HCT116 (cell line): ENCODE data around the gene KLF3. TPM values are rescaled to one million over a fixed set of nuclear protein-coding genes. Genes with fewer than 3 reads are reported as not detected.

ENCODE experiments used
- ATAC-seq: fragments of 200-7000 bp; cut with Tn5 transposase; 2 replicates; pipeline ENCODE4 v1.9.1; 2020; ENCODE audit warnings: mild to moderate bottlenecking, moderate library complexity
- BruUV-seq: library from RNA; stranded (reverse); fragments of 400-500 nt; replicated peaks from 2 replicates; lab custom pipeline; 2021; lab: Mats Ljungman, UMichigan
- CTCF ChIA-PET: fragments of 300-600 bp; sonication (Branson Sonifier 250); formaldehyde crosslinking; loops from one replicate; lab custom pipeline; 2021; ENCODE audit warnings: antibody characterized with exemption; lab: Charles Lee
- POLR2A ChIA-PET: fragments of 300-600, 350-600 bp; sonication (Branson Sonifier 250); formaldehyde crosslinking; loops from one replicate; lab custom pipeline; 2021; ENCODE audit warnings: antibody characterized with exemption; lab: Charles Lee
- RAD21 ChIA-PET, 2 experiments: fragments of 300-600 bp; sonication (Branson Sonifier 250); formaldehyde crosslinking; loops; one replicate each; lab custom pipeline; 2023; ENCODE audit warnings: low total read pairs in 2 of 2; ENCODE audit not compliant: uncharacterized antibody in 2 of 2, unreplicated experiment in 2 of 2, low non-redundant PET in 1 of 2; lab: Charles Lee
- DNase-seq: peaks from one replicate; pipeline ENCODE4 v3.0.0-alpha.2; 2010; ENCODE audit warnings: low read depth, low spot score
- H2AFZ ChIP-seq: fragments of 200-600 bp; shearing (Covaris generic), sonication (generic); 2 replicates; pipeline ENCODE4 v1.6.1; 2017; ENCODE audit warnings: low read depth, mixed run types, mixed read lengths, antibody characterized with exemption, low read length; ENCODE audit not compliant: poor library complexity, severe bottlenecking
- H3K27ac ChIP-seq: 2 replicates; pipeline ENCODE4 v1.5.1; 2012; ENCODE audit warnings: low read depth, low read length
- H3K27me3 ChIP-seq: fragments of 200-600 bp; sonication (generic); 2 replicates; pipeline ENCODE4 v1.6.1; 2016; ENCODE audit warnings: mixed run types, low read length, mixed read lengths; ENCODE audit not compliant: insufficient read depth
- H3K36me3 ChIP-seq, 2 experiments: fragments of 200-500 bp in 1 of 2; fragments of 200-600 bp in 1 of 2; sonication (Bioruptor generic) in 1 of 2; sonication (generic) in 1 of 2; 2 replicates each; pipeline versions ENCODE4 v1.5.1 to v1.6.1; 2014 to 2016; ENCODE audit warnings: low read length in 2 of 2, inconsistent platforms in 1 of 2, mixed read lengths in 1 of 2, mixed run types in 1 of 2; ENCODE audit not compliant: insufficient read depth in 2 of 2, control insufficient read depth in 1 of 2
- H3K4me1 ChIP-seq, 2 experiments: fragments of 200-600 bp in 1 of 2; sonication (generic) in 1 of 2; 2 replicates each; pipeline versions ENCODE4 v1.5.1 to v1.6.1; 2012 to 2017; ENCODE audit warnings: low read length in 2 of 2, inconsistent platforms in 1 of 2, mild to moderate bottlenecking in 1 of 2, mixed read lengths in 1 of 2, mixed run types in 1 of 2, moderate library complexity in 1 of 2; ENCODE audit not compliant: insufficient read depth in 2 of 2, control insufficient read depth in 1 of 2
- H3K4me2 ChIP-seq: fragments of 200-600 bp; sonication (generic); 2 replicates; pipeline ENCODE4 v1.6.1; 2017; ENCODE audit warnings: mixed run types, low read length, mixed read lengths
- H3K4me3 ChIP-seq, 2 experiments: fragments of 200-600 bp in 1 of 2; sonication (generic) in 1 of 2; replicated peaks in 1 of 2; 2 replicates each; pipeline ENCODE4 v1.5.1; 2011 to 2016; ENCODE audit warnings: low read length in 2 of 2, control low read depth in 1 of 2, low read depth in 1 of 2, mild to moderate bottlenecking in 1 of 2, mixed read lengths in 1 of 2, mixed run types in 1 of 2
- H3K79me2 ChIP-seq: fragments of 200-600 bp; sonication (generic); 2 replicates; pipeline ENCODE4 v1.6.1; 2017; ENCODE audit warnings: mild to moderate bottlenecking, mixed run types, low read length, moderate library complexity, mixed read lengths; ENCODE audit not compliant: insufficient read depth
- H3K9ac ChIP-seq: fragments of 200-600 bp; sonication (generic); 2 replicates; pipeline ENCODE4 v1.6.1; 2016; ENCODE audit warnings: low read length, mixed read lengths
- H3K9me2 ChIP-seq: fragments of 200-600 bp; sonication (generic), shearing (Covaris generic); 2 replicates; pipeline ENCODE4 v1.6.1; 2017; ENCODE audit warnings: mixed run types, mild to moderate bottlenecking, moderate library complexity; ENCODE audit not compliant: insufficient read depth
- H3K9me3 ChIP-seq, 2 experiments: fragments of 200-500 bp in 1 of 2; fragments of 200-600 bp in 1 of 2; sonication (Bioruptor generic) in 1 of 2; sonication (generic) in 1 of 2; 2 replicates each; pipeline ENCODE4 v1.6.1; 2014 to 2017; ENCODE audit warnings: low read length in 2 of 2, mixed read lengths in 2 of 2, inconsistent platforms in 1 of 2, low read depth in 1 of 2, mild to moderate bottlenecking in 1 of 2, mixed run types in 1 of 2, moderate library complexity in 1 of 2; ENCODE audit not compliant: control insufficient read depth in 1 of 2, insufficient read depth in 1 of 2
- H4K20me1 ChIP-seq: fragments of 200-600 bp; sonication (generic), shearing (Covaris generic); 2 replicates; pipeline ENCODE4 v1.6.1; 2017; ENCODE audit warnings: mixed run types, mild to moderate bottlenecking, moderate library complexity; ENCODE audit not compliant: insufficient read depth
- CBX3 ChIP-seq: IDR thresholded peaks from 2 replicates; pipeline ENCODE4 v1.6.1; 2012; ENCODE audit warnings: low read depth
- CEBPB ChIP-seq: IDR thresholded peaks from 2 replicates; pipeline ENCODE4 v1.6.1; 2012; ENCODE audit warnings: low read depth
- CTCF ChIP-seq, 3 experiments: fragments of 200-600 bp in 1 of 3; sonication (generic) in 1 of 3; IDR thresholded peaks in 2 of 3; conservative IDR thresholded peaks in 1 of 3; 2 replicates each; pipeline ENCODE4 v1.5.1; 2012 to 2017; ENCODE audit warnings: low read depth in 2 of 3, low read length in 2 of 3, antibody characterized with exemption in 1 of 3, borderline replicate concordance in 1 of 3, control low read depth in 1 of 3, mild to moderate bottlenecking in 1 of 3, mixed read lengths in 1 of 3, mixed run types in 1 of 3, moderate library complexity in 1 of 3; ENCODE audit not compliant: insufficient read depth in 1 of 3
- EGR1 ChIP-seq: IDR thresholded peaks from 2 replicates; pipeline ENCODE4 v1.6.1; 2012; ENCODE audit warnings: low read depth
- EZH2 ChIP-seq: fragments of 200-600 bp; sonication (generic); IDR thresholded peaks from 2 replicates; pipeline ENCODE4 v1.6.1; 2017; ENCODE audit warnings: antibody characterized with exemption, mixed run types
- EZH2phosphoT487 ChIP-seq: fragments of 200-600 bp; IDR thresholded peaks from 2 replicates; pipeline ENCODE4 v1.6.1; 2018; ENCODE audit warnings: antibody characterized with exemption, borderline replicate concordance
- FOSL1 ChIP-seq: IDR thresholded peaks from 2 replicates; pipeline ENCODE4 v1.6.1; 2012; ENCODE audit warnings: low read depth
- JUND ChIP-seq: IDR thresholded peaks from 2 replicates; pipeline ENCODE4 v1.6.1; 2012
- RAD21 ChIP-seq: IDR thresholded peaks from 2 replicates; pipeline ENCODE4 v1.6.1; 2012; ENCODE audit warnings: low read depth, mild to moderate bottlenecking
- SIN3A ChIP-seq: IDR thresholded peaks from 2 replicates; pipeline ENCODE4 v1.6.1; 2012; ENCODE audit warnings: low read depth
- SP1 ChIP-seq: IDR thresholded peaks from 2 replicates; pipeline ENCODE4 v1.6.1; 2012; ENCODE audit warnings: low read depth
- SRF ChIP-seq: IDR thresholded peaks from 2 replicates; pipeline ENCODE4 v1.6.1; 2012; ENCODE audit warnings: low read depth
- TCF7L2 ChIP-seq: IDR thresholded peaks from 2 replicates; pipeline ENCODE4 v1.7.0; 2011; ENCODE audit warnings: borderline replicate concordance, inconsistent platforms; ENCODE audit not compliant: insufficient read depth, insufficient read length; ENCODE audit errors: extremely low read depth
- YY1 ChIP-seq: IDR thresholded peaks from 2 replicates; pipeline ENCODE4 v1.6.1; 2011; ENCODE audit warnings: low read length, low read depth, moderate library complexity, mild to moderate bottlenecking; ENCODE audit not compliant: insufficient replicate concordance; ENCODE audit errors: extremely low read depth
- ZNF274 ChIP-seq: fragments of 200-500 bp; sonication (Bioruptor generic); IDR thresholded peaks from 2 replicates; pipeline ENCODE4 v1.6.1; 2014; ENCODE audit warnings: mild to moderate bottlenecking, low read depth, low read length, inconsistent platforms
- intact Hi-C: fragments of 100-400 bp; cut with micrococcal nuclease; formaldehyde crosslinking; loops from 2 replicates; pipeline ENCODE4 v1.10.0; 2022
- total RNA-seq: library from RNA; stranded (reverse); gene quantifications from one replicate; pipeline ENCODE4 v1.2.1, GENCODE V29; 2021; ENCODE audit not compliant: unreplicated experiment
- TF ChIP-seq, protein P1 (sequence below): IDR thresholded peaks from 2 replicates; pipeline ENCODE4 v1.6.1; 2012; ENCODE audit warnings: low read depth

Gene KLF3
- total RNA-seq, 1 experiment from 2014 or later = 44.2 TPM

DNA sequence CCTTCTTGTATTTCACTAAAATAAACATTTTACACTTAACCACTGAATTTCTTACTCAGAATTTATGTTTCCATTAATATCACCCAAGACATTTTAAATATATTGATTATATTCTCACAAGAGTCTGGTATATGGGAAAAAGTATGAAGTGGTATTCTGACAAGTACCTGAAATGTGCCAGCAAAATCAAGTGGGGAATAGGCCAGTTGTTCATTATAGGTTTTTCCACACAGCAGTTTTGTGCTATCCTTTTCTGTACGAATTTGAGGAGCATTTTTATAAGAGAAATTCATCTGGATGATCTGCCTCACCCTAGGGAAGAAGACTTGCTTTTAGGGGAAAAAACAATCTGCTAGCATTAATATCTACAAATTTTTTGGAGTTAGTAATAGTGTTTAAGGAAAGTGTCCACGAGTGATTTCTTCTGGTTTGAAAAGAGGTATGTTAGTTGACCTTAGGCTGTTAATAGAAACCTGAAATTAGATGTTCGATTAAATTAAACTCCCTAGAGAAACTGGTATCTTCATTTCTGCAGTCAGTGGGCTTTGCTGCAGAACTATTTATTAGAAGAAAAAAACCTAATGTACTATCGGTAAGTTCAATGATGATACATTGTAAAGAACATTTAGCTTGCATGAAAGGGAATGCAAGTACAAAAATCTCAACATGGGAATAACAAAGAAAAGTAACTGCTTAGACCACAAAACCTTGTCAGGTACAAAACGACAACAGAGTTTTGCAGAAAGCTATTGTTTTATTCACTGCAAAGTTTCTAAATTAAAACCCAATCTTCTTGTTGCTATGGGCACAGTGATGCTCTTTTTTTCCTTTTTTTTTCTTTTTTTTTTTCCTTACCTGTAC, 1.8 kb downstream of the KLF3 start (continued):
- TF ChIP-seq EGR1 (no peak), ZNF274 (no peak), JUND (no peak), SIN3A (no peak), CBX3 (no peak), FOSL1 (no peak), SRF (no peak), RAD21 (no peak), CEBPB (no peak)
- TF ChIP-seq, all 23 proteins: peak for 0

DNA sequence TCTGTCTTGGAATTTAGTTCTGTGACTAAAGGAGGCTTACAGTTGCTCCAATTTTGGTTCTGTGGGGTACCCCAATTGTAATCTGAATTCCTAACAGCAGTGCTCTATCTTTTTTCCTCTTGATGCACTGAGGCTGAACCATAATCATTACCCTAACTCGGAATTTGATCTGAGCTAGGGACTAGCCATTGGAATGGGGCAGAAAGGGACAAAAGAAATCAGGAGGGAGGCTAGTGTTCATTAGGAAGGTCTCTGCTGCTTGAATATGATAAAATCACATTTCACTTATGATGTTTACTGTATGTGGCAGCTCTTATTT, 2.7 kb downstream of the KLF3 start:
- Histone ChIP-seq H3K4me1 (peaks cover 50 to 70% of the 10 kb centered on the region in 2 experiments), H3K79me2 (peaks cover 74% of the 10 kb centered on the region), H3K27me3 (no peaks in the 10 kb centered on the region), H3K9me2 (no peaks in the 10 kb centered on the region), H3K4me3 (peak overlapping the region; percentile 35 to 46), H3K4me2 (peak overlapping the region; percentile 67), H3K9me3 (no peaks in the 10 kb centered on the region), H3K27ac (peak overlapping the region; percentile 74), H3K36me3 (no peaks in the 10 kb centered on the region), H2AFZ (no peak overlapping the region), H4K20me1 (no peaks in the 10 kb centered on the region), H3K9ac (peak overlapping the region; percentile 94)
- TSS peak; percentile 84 for BruUV-seq
- ChIA-PET RAD21 (interaction anchor here in 1 of 2 experiments (0.6 to 1.1 kb wide), 2 partner anchors 11 to 347 kb away, joined by 3 read pairs; no protein-coding TSS in a partner anchor), CTCF (interaction anchor here (0.6 to 1.4 kb wide), 3 partner anchors 8 to 487 kb away, joined by 3 to 6 read pairs (median 6); no protein-coding TSS in a partner anchor), POLR2A (interaction anchor here (1.0 to 1.4 kb wide), 4 partner anchors 9 to 487 kb away, joined by 3 to 7 read pairs (median 4); no protein-coding TSS in a partner anchor)
- TF ChIP-seq EZH2phosphoT487 (no peak), CTCF (IDR thresholded peaks at IDR 0.05 in 2 of 3, conservative IDR thresholded peaks at IDR 0.05 in 1 of 3; ENCODE audit: borderline replicate concordance in 1 of 3, insufficient read depth in 1 of 3, low read depth in 2 of 3, low read length in 2 of 3) (no peak), SP1 (no peak), YY1 (no peak), EZH2 (no peak), SIN3A (no peak), TCF7L2 (no peak), JUND (no peak), RAD21 (no peak)
- TF ChIP-seq, protein P1, sequence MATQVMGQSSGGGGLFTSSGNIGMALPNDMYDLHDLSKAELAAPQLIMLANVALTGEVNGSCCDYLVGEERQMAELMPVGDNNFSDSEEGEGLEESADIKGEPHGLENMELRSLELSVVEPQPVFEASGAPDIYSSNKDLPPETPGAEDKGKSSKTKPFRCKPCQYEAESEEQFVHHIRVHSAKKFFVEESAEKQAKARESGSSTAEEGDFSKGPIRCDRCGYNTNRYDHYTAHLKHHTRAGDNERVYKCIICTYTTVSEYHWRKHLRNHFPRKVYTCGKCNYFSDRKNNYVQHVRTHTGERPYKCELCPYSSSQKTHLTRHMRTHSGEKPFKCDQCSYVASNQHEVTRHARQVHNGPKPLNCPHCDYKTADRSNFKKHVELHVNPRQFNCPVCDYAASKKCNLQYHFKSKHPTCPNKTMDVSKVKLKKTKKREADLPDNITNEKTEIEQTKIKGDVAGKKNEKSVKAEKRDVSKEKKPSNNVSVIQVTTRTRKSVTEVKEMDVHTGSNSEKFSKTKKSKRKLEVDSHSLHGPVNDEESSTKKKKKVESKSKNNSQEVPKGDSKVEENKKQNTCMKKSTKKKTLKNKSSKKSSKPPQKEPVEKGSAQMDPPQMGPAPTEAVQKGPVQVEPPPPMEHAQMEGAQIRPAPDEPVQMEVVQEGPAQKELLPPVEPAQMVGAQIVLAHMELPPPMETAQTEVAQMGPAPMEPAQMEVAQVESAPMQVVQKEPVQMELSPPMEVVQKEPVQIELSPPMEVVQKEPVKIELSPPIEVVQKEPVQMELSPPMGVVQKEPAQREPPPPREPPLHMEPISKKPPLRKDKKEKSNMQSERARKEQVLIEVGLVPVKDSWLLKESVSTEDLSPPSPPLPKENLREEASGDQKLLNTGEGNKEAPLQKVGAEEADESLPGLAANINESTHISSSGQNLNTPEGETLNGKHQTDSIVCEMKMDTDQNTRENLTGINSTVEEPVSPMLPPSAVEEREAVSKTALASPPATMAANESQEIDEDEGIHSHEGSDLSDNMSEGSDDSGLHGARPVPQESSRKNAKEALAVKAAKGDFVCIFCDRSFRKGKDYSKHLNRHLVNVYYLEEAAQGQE = no peak
- no peak for DNase-seq
- ATAC-seq = no peak
- intact Hi-C loops = no loop called here
